Measurements from ENCODE around the gene CELF2.

CELF2 gene

GRCh38 chr10:11189582-11190376 is 172.1 kb downstream of the CELF2 start:
- Histone ChIP-seq H3K27ac (ENCODE audit: low read depth, low read length) (no peak overlapping the region), H3K36me3 (ENCODE audit: control insufficient read depth, insufficient read depth, low read length) (peaks cover 7% of the 10 kb centered on the region; the same call in 1 of the 2 replicates), H3K9ac (ENCODE audit: low read depth, low read length) (no peak overlapping the region), H3K4me3 (ENCODE audit: low read depth, low read length) (no peak overlapping the region), H3K9me3 (ENCODE audit: control insufficient read depth, insufficient read depth, low read length) (no peaks in the 10 kb centered on the region), H3K4me1 (ENCODE audit: control insufficient read depth, insufficient read depth, low read length) (peaks cover 33% of the 10 kb centered on the region), H3K27me3 (ENCODE audit: control insufficient read depth, insufficient read depth, low read length) (no peaks in the 10 kb centered on the region)

DNA sequence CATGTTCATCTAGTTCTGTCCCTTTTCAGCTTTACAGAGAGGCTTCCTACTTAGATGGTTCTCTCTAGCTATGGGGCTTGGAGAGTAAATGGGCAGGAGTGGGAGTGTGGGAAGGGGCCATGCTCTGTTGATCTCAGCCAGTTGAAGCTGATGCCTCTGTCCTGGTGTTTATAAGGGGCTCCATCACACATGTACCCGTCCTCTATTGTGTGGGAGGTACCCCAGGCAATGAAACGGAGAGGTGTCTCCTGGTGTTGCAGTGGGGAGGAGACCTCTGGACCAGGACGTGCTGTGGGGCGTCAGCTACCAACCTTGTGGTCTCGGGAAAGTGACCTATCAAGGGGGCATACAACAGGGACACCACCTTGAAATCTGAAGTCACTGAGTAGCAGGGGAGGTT is 173.5 kb downstream of the CELF2 start:
- H3K36me3 ChIP-seq (ENCODE audit: control insufficient read depth, insufficient read depth, low read length): peaks cover 7% of the 10 kb centered on the region; the same call in 1 of the 2 replicates
- H3K27ac ChIP-seq (ENCODE audit: low read depth, low read length): no peak overlapping the region
- no peak overlapping the region for H3K9ac ChIP-seq (ENCODE audit: low read depth, low read length)
- H3K4me3 ChIP-seq (ENCODE audit: low read depth, low read length): no peak overlapping the region
- H3K4me1 ChIP-seq (ENCODE audit: control insufficient read depth, insufficient read depth, low read length): peaks cover 36% of the 10 kb centered on the region
- H3K9me3 ChIP-seq (ENCODE audit: control insufficient read depth, insufficient read depth, low read length): no peaks in the 10 kb centered on the region
- H3K27me3 ChIP-seq (ENCODE audit: control insufficient read depth, insufficient read depth, low read length): no peaks in the 10 kb centered on the region

DNA sequence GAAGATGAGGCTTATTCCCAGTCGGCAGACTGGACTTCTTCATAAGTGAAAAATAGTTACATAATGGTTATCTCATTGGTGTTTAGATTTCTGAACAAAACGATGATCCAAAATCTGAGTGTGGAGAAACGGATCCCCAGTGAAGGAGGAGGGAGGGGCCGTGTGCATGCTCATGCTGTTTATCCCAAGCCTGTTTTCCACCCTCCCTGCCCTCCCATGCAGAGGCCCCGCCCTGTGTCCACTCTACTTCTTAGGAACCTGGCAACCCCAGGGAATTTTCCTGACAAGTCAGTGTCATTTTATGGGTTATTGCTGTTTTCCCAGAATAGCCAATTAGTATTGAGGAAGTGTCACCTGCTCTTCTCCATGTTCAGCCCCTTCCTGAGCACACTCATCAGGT is 174.0 kb downstream of the CELF2 start:
- no peaks in the 10 kb centered on the region for H3K9me3 ChIP-seq (ENCODE audit: control insufficient read depth, insufficient read depth, low read length)
- no peak overlapping the region for H3K9ac ChIP-seq (ENCODE audit: low read depth, low read length)
- no peaks in the 10 kb centered on the region for H3K27me3 ChIP-seq (ENCODE audit: control insufficient read depth, insufficient read depth, low read length)
- peaks cover 7% of the 10 kb centered on the region; the same call in 1 of the 2 replicates for H3K36me3 ChIP-seq (ENCODE audit: control insufficient read depth, insufficient read depth, low read length)
- no peak overlapping the region for H3K27ac ChIP-seq (ENCODE audit: low read depth, low read length)
- no peak overlapping the region for H3K4me3 ChIP-seq (ENCODE audit: low read depth, low read length)
- H3K4me1 ChIP-seq (ENCODE audit: control insufficient read depth, insufficient read depth, low read length): peaks cover 35% of the 10 kb centered on the region

DNA sequence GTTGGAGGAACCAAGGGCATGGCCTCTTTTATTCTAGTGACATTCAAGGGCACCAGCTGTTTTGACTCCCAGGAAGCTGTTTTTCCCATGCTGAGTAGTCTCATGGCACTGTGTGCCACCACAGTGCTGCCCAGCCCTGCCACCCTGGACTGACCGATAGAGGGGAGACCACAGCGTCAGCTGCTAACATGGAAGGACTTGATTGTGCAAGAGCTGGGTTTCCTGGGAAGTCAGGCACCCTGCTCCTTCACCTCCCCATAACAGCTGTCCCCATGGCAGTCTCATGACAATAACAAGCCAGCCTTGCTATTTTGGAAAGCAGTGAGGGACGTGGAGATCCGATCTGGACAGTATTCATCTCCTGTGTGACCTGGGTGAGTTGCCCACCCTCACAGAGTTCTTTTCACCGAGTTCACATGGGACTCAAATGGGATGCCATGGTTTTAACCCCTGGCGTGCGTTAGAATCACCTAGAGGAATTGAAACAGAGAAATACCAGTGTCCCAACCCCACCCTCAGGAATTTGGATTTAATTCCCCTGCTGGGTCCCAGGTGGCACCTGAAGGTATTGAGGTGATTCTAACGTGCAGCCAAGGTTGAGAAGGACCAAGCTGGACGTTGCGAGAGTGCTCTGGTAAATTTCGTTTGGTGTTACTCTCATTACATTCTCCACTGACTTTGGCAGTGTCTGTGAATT is 174.8 kb downstream of the CELF2 start:
- no peaks in the 10 kb centered on the region for H3K27me3 ChIP-seq (ENCODE audit: control insufficient read depth, insufficient read depth, low read length)
- peaks cover 38% of the 10 kb centered on the region for H3K4me1 ChIP-seq (ENCODE audit: control insufficient read depth, insufficient read depth, low read length)
- H3K27ac ChIP-seq (ENCODE audit: low read depth, low read length): no peak overlapping the region
- no peak overlapping the region for H3K4me3 ChIP-seq (ENCODE audit: low read depth, low read length)
- H3K9me3 ChIP-seq (ENCODE audit: control insufficient read depth, insufficient read depth, low read length): no peaks in the 10 kb centered on the region
- H3K36me3 ChIP-seq (ENCODE audit: control insufficient read depth, insufficient read depth, low read length): peaks cover 7% of the 10 kb centered on the region; the same call in 1 of the 2 replicates
- no peak overlapping the region for H3K9ac ChIP-seq (ENCODE audit: low read depth, low read length)

DNA sequence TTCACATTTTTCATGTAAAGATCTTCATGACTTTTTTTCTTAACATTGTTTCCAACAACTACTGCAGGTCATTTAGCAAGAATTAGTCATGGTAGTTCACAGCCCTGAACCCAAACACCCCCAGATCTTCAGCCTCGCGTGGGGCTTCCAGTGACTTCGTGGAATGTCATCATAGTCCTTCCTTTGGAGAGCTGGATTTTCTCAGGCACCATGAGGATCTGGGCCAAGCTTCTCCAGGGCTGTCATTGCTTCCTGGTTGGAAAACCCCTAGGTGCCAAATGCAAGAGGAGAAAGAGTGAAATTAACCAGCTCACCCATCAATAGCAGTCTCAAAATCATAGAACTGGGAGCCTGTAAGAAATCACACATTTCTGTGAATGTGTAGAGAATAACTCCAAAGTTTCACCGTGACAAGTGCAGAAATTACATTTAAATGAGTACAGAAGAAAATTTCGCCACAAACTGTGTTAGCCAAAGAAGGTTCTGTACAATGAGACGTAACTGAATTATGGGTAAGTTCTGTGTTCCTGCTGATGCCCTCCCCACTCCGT is 175.4 kb downstream of the CELF2 start:
- H3K9ac ChIP-seq (ENCODE audit: low read depth, low read length): no peak overlapping the region
- peaks cover 7% of the 10 kb centered on the region; the same call in 1 of the 2 replicates for H3K36me3 ChIP-seq (ENCODE audit: control insufficient read depth, insufficient read depth, low read length)
- H3K4me1 ChIP-seq (ENCODE audit: control insufficient read depth, insufficient read depth, low read length): peaks cover 44% of the 10 kb centered on the region
- H3K9me3 ChIP-seq (ENCODE audit: control insufficient read depth, insufficient read depth, low read length): no peaks in the 10 kb centered on the region
- no peak overlapping the region for H3K27ac ChIP-seq (ENCODE audit: low read depth, low read length)
- no peaks in the 10 kb centered on the region for H3K27me3 ChIP-seq (ENCODE audit: control insufficient read depth, insufficient read depth, low read length)
- no peak overlapping the region for H3K4me3 ChIP-seq (ENCODE audit: low read depth, low read length)

- Histone ChIP-seq H3K4me3 (ENCODE audit: low read depth, low read length) (no peak overlapping the region), H3K9me3 (ENCODE audit: control insufficient read depth, insufficient read depth, low read length) (no peaks in the 10 kb centered on the region), H3K27ac (ENCODE audit: low read depth, low read length) (no peak overlapping the region), H3K27me3 (ENCODE audit: control insufficient read depth, insufficient read depth, low read length) (no peaks in the 10 kb centered on the region), H3K9ac (ENCODE audit: low read depth, low read length) (no peak overlapping the region), H3K4me1 (ENCODE audit: control insufficient read depth, insufficient read depth, low read length) (peaks cover 33% of the 10 kb centered on the region), H3K36me3 (ENCODE audit: control insufficient read depth, insufficient read depth, low read length) (peaks cover 7% of the 10 kb centered on the region; the same call in 1 of the 2 replicates)
Observed at GRCh38 chr10:11194859-11195586, 177.4 kb downstream of the CELF2 start.

DNA sequence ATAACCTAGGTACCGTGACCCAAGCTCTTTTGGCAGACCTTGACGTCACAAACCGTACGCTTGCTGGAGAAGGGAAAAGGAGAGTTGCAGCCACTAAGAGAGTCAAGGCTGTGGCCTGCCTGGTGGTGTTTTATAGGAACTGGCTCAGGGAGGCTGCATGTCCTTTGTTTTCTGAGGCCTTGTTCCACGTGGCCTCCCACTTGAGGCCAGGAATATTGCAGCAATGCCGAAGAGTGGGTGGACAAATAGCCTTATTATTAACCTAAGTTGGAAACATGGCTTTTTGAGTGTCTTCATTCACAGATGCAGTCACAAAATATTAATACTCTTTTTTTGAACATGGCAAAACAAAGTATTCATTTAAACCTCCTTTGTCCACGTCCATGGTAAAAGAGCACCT is 178.0 kb downstream of the CELF2 start:
- no peak overlapping the region for H3K27ac ChIP-seq (ENCODE audit: low read depth, low read length)
- peaks cover 7% of the 10 kb centered on the region; the same call in 1 of the 2 replicates for H3K36me3 ChIP-seq (ENCODE audit: control insufficient read depth, insufficient read depth, low read length)
- peaks cover 27% of the 10 kb centered on the region for H3K4me1 ChIP-seq (ENCODE audit: control insufficient read depth, insufficient read depth, low read length)
- no peak overlapping the region for H3K4me3 ChIP-seq (ENCODE audit: low read depth, low read length)
- no peaks in the 10 kb centered on the region for H3K9me3 ChIP-seq (ENCODE audit: control insufficient read depth, insufficient read depth, low read length)
- H3K27me3 ChIP-seq (ENCODE audit: control insufficient read depth, insufficient read depth, low read length): no peaks in the 10 kb centered on the region
- no peak overlapping the region for H3K9ac ChIP-seq (ENCODE audit: low read depth, low read length)

GRCh38 chr10:11197266-11197712 is 179.6 kb downstream of the CELF2 start:
- peak overlapping the region; percentile 53 for H3K27ac ChIP-seq (ENCODE audit: low read depth, low read length)
- H3K27me3 ChIP-seq (ENCODE audit: control insufficient read depth, insufficient read depth, low read length): no peaks in the 10 kb centered on the region
- no peaks in the 10 kb centered on the region for H3K9me3 ChIP-seq (ENCODE audit: control insufficient read depth, insufficient read depth, low read length)
- peaks cover 7% of the 10 kb centered on the region; the same call in 1 of the 2 replicates for H3K36me3 ChIP-seq (ENCODE audit: control insufficient read depth, insufficient read depth, low read length)
- no peak overlapping the region for H3K9ac ChIP-seq (ENCODE audit: low read depth, low read length)
- H3K4me1 ChIP-seq (ENCODE audit: control insufficient read depth, insufficient read depth, low read length): peaks cover 25% of the 10 kb centered on the region
- no peak overlapping the region for H3K4me3 ChIP-seq (ENCODE audit: low read depth, low read length)

- Histone ChIP-seq H3K27me3 (ENCODE audit: control insufficient read depth, insufficient read depth, low read length) (no peaks in the 10 kb centered on the region), H3K4me1 (ENCODE audit: control insufficient read depth, insufficient read depth, low read length) (peaks cover 19% of the 10 kb centered on the region), H3K4me3 (ENCODE audit: low read depth, low read length) (no peak overlapping the region), H3K36me3 (ENCODE audit: control insufficient read depth, insufficient read depth, low read length) (peaks cover 7% of the 10 kb centered on the region; the same call in 1 of the 2 replicates), H3K9me3 (ENCODE audit: control insufficient read depth, insufficient read depth, low read length) (no peaks in the 10 kb centered on the region), H3K27ac (ENCODE audit: low read depth, low read length) (no peak overlapping the region), H3K9ac (ENCODE audit: low read depth, low read length) (no peak overlapping the region)
Observed at GRCh38 chr10:11197878-11198277, 180.2 kb downstream of the CELF2 start.

DNA sequence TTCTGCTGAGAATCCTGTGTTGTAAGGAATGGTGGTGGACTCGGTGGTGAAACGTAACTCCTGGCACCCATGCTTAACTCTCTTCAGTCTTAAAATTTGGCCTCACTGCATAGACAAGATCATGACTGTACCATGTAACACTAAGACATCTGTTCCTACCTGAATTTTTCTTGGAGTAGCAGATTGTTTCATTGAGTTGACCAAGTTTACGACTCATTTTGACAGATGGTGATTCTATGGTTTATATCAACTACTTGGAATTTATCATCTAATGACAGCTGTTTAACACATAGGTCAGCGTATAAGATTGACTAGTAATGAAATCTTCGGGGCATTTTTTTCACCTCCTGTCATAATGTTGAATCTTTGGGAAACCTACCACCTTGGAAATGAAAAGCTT is 184.2 kb downstream of the CELF2 start:
- Histone ChIP-seq H3K9ac (ENCODE audit: low read depth, low read length) (no peak overlapping the region), H3K4me1 (ENCODE audit: control insufficient read depth, insufficient read depth, low read length) (peaks cover 45% of the 10 kb centered on the region), H3K27ac (ENCODE audit: low read depth, low read length) (no peak overlapping the region), H3K4me3 (ENCODE audit: low read depth, low read length) (no peak overlapping the region), H3K36me3 (ENCODE audit: control insufficient read depth, insufficient read depth, low read length) (no peaks in the 10 kb centered on the region), H3K27me3 (ENCODE audit: control insufficient read depth, insufficient read depth, low read length) (no peaks in the 10 kb centered on the region), H3K9me3 (ENCODE audit: control insufficient read depth, insufficient read depth, low read length) (no peaks in the 10 kb centered on the region)

Data from HUES48 (cell line).